Measurements from ENCODE around the gene KRT6B.

DNA sequence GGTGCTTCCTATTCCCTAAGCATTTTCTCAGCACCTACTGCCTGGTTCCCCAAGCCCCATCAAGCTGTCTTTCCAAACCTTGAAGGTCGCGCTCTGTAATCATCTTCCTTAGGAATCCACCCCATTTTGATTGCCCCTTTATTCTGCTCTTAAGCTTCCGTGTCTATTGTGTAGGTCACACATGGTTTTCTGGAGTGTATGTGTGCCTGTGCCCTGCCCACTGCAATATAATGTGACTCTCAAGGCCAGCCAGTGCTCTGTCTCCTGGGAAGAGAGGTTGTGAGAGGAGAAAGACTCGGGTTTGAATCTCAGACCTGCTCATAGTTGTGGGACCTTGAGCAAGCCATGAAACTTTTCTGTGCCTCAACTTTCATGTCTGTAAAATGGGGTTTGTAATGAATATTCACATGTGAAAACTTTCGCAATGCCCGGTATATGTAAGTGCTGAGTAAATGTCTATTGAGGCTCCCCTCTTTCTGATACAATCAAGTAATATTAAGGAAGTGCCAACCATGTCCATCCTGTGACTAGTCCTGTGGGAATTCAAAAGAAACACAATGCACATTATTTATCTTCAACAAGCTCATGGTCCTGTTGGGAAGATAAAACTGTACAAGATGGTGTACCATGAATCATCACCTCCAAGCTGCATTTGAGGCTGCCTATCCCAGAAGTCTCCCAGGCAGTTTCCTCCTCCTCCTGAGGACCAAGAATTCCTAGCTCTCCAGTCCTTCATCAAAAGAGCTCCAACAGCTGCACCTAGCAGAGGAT, 17.0 kb downstream of the KRT6B start:
- TF ChIP-seq, protein P1, sequence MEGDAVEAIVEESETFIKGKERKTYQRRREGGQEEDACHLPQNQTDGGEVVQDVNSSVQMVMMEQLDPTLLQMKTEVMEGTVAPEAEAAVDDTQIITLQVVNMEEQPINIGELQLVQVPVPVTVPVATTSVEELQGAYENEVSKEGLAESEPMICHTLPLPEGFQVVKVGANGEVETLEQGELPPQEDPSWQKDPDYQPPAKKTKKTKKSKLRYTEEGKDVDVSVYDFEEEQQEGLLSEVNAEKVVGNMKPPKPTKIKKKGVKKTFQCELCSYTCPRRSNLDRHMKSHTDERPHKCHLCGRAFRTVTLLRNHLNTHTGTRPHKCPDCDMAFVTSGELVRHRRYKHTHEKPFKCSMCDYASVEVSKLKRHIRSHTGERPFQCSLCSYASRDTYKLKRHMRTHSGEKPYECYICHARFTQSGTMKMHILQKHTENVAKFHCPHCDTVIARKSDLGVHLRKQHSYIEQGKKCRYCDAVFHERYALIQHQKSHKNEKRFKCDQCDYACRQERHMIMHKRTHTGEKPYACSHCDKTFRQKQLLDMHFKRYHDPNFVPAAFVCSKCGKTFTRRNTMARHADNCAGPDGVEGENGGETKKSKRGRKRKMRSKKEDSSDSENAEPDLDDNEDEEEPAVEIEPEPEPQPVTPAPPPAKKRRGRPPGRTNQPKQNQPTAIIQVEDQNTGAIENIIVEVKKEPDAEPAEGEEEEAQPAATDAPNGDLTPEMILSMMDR (IDR thresholded peaks at IDR 0.05; ENCODE audit: low read depth, low read length) = no peak
- TF ChIP-seq, protein P2, sequence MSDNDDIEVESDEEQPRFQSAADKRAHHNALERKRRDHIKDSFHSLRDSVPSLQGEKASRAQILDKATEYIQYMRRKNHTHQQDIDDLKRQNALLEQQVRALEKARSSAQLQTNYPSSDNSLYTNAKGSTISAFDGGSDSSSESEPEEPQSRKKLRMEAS (IDR thresholded peaks at IDR 0.05; ENCODE audit: low read depth, low read length) = no peak
- TF ChIP-seq POLR2A (IDR thresholded peaks at IDR 0.05; ENCODE audit: extremely low read depth, insufficient read length) = no peak
- TF ChIP-seq MYC (IDR thresholded peaks at IDR 0.05; ENCODE audit: low read depth, low read length) = no peak
